Astrocyte (in vitro differentiated cells and primary cell): ENCODE data around the gene PPP1R15A.

Source experiments
- EZH2 ChIP-seq: IDR thresholded peaks from 2 replicates; pipeline ENCODE4 v1.6.1; 2012; ENCODE audit warnings: mild to moderate bottlenecking, low read length, inconsistent platforms; ENCODE audit not compliant: insufficient read depth
- TF ChIP-seq, protein P1 (sequence below): IDR thresholded peaks from 2 replicates; pipeline ENCODE4 v1.5.1; 2011; ENCODE audit warnings: low read depth, mild to moderate bottlenecking, inconsistent platforms, low read length, moderate library complexity; ENCODE audit not compliant: insufficient read depth

DNA sequence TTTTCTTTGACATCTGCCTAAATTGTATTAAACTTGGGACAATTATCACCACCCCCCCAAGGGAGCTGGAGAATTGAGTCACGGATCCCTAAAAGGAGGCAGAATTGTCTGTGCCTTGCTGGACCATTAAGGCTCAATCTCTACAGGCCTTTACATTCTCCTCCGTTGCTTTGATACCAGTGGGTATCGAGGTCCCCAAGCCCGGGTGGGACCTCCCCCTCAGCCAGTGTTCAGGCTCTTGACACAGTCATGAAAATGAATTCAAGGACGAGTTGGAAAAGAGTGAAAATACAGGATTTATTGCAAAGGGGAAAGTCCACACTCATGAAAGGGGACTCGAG is 5.6 kb downstream of the PPP1R15A start:
- TF ChIP-seq, protein P1, sequence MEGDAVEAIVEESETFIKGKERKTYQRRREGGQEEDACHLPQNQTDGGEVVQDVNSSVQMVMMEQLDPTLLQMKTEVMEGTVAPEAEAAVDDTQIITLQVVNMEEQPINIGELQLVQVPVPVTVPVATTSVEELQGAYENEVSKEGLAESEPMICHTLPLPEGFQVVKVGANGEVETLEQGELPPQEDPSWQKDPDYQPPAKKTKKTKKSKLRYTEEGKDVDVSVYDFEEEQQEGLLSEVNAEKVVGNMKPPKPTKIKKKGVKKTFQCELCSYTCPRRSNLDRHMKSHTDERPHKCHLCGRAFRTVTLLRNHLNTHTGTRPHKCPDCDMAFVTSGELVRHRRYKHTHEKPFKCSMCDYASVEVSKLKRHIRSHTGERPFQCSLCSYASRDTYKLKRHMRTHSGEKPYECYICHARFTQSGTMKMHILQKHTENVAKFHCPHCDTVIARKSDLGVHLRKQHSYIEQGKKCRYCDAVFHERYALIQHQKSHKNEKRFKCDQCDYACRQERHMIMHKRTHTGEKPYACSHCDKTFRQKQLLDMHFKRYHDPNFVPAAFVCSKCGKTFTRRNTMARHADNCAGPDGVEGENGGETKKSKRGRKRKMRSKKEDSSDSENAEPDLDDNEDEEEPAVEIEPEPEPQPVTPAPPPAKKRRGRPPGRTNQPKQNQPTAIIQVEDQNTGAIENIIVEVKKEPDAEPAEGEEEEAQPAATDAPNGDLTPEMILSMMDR, result no peak
- no peak for TF ChIP-seq EZH2
